Heart left ventricle (tissue), 16 donors: ENCODE measurements around the gene PSMD11. TPM values are rescaled to one million over a fixed set of nuclear protein-coding genes. Genes with fewer than 3 reads are reported as not detected.

Experiments used
- ATAC-seq, 4 donors: fragments of 200-7000 bp; cut with Tn5 transposase; one replicate each; pipeline ENCODE4 v1.9.1; 2020 to 2022; ENCODE audit warnings: moderate library complexity in 4 of 4, mild to moderate bottlenecking in 3 of 4, moderate number of reproducible peaks in 1 of 4
- DNase-seq, 5 donors: peaks; one replicate each; pipeline ENCODE4 v3.0.0-alpha.2; 2020
- H3K27ac ChIP-seq, 12 donors: fragments of 200-600 bp; sonication (generic) in 4 of 12; one replicate each; pipeline versions ENCODE4 v1.5.0 to v1.8.0; 2016 to 2022; ENCODE audit warnings: mild to moderate bottlenecking in 2 of 12
- H3K27me3 ChIP-seq, 9 donors: fragments of 200-600 bp; sonication (generic) in 2 of 9; one replicate each; pipeline versions ENCODE4 v1.5.1 to v1.8.0; 2016 to 2022; ENCODE audit warnings: mild to moderate bottlenecking in 3 of 9
- H3K36me3 ChIP-seq, 9 donors: fragments of 200-600 bp; sonication (generic) in 2 of 9; one replicate each; pipeline versions ENCODE4 v1.5.0 to v1.8.0; 2018 to 2022; ENCODE audit warnings: mild to moderate bottlenecking in 2 of 9
- H3K4me1 ChIP-seq, 12 donors: fragments of 200-600 bp; sonication (generic) in 4 of 12; one replicate each; pipeline versions ENCODE4 v1.5.0 to v1.8.0; 2016 to 2022; ENCODE audit warnings: mild to moderate bottlenecking in 3 of 12
- H3K4me3 ChIP-seq, 12 donors: fragments of 200-600 bp; sonication (generic) in 4 of 12; one replicate each; pipeline versions ENCODE4 v1.5.0 to v1.8.0; 2017 to 2022; ENCODE audit warnings: mild to moderate bottlenecking in 9 of 12, moderate library complexity in 4 of 12
- H3K9me3 ChIP-seq, 12 donors: fragments of 200-600 bp; sonication (generic) in 4 of 12; one replicate each; pipeline versions ENCODE4 v1.5.0 to v1.8.0; 2016 to 2022; ENCODE audit warnings: mild to moderate bottlenecking in 1 of 12
- POLR2A ChIP-seq, 2 donors: fragments of 450-650 bp; IDR thresholded peaks; one replicate each; pipeline ENCODE4 v1.6.1; 2017; ENCODE audit warnings: antibody characterized with exemption in 2 of 2, mild to moderate bottlenecking in 2 of 2, moderate library complexity in 2 of 2
- WGBS, 4 donors: extraction: QIAGEN DNeasy Blood & Tissue Kit in 2 of 4; methylation state at CpG; one replicate each; pipeline versions ENCODE4 v1.1.5 to v1.1.7; 2013 to 2018; 5-methylcytosine and 5-hydroxymethylcytosine counted together
- intact Hi-C, 10 donors: fragments of 100-400 bp; cut with DNase I; formaldehyde crosslinking; loops; one replicate each; pipeline versions ENCODE4 v1.11.1 to v1.14.2; 2022
- polyA plus RNA-seq, 2 donors: library from polyadenylated mRNA; stranded (reverse); fragments of 200-250 nt; gene quantifications; one replicate each; pipeline ENCODE4 v1.2.3, GENCODE V29; 2013
- total RNA-seq, 9 donors: library from RNA; depleted of rRNA in 2 of 9; stranded (reverse); fragments of >200 nt in 2 of 9; fragmentation: NEBNext Ultra II Directional in 3 of 9; extraction: Animal tissue kit (Norgen Biotek cat#: 25700) in 3 of 9; gene quantifications; one replicate each; pipeline versions ENCODE4 v1.1.0 to v1.2.4, GENCODE V29; 2016 to 2023
- TF ChIP-seq, protein P1 (sequence below), 12 donors: fragments of 200-600 bp; sonication (generic) in 4 of 12; IDR thresholded peaks; one replicate each; pipeline versions ENCODE4 v1.5.0 to v1.8.0; 2018 to 2022; ENCODE audit warnings: antibody characterized with exemption in 12 of 12, mild to moderate bottlenecking in 5 of 12
- donor health status: ischemic (EF 13 %, LVEDD 7.1; RV severe dilation, severe dysfunction).
- donor health status: healthy with polysubstance abuse.
- donor health status: DM: no; HTN: yes; CAD: no.
- donor health status: DM: no; HTN: no; CAD: no.
- donor health status: ischemic (EF 25% LVEDD 6.9; RV normal size, moderate dysfunction).
- donor health status: ischemic (EF 25% LVEDD 5.7; RV mildly dilated, moderate dysfunction).
- donor health status: healthy.
- donor health status: DM: yes; HTN: yes; CAD: no.
- donor health status: ischemic (EF 35%, LVEDD 5.7; RV mildly dilated, moderate dysfunction).
- donor health status: nonischemic (EF 11% LVEDD 7.7; RV severe dilation, severe dysfunction).
- donor health status: DM: yes; HTN: yes; CAD: no.
- donor health status: PGD.
- donor health status: ischemic (EF 29% LVEDD 5.4; RV normal size, mild dysfunction).
- donor health status: nonischemic (EF 23%, LVEDD 6.1; RV moderate dilation, normal function).

Gene PSMD11
- total and polyA plus RNA-seq, 11 donors, result 52.7 to 94.8 (median 72.8) TPM

DNA sequence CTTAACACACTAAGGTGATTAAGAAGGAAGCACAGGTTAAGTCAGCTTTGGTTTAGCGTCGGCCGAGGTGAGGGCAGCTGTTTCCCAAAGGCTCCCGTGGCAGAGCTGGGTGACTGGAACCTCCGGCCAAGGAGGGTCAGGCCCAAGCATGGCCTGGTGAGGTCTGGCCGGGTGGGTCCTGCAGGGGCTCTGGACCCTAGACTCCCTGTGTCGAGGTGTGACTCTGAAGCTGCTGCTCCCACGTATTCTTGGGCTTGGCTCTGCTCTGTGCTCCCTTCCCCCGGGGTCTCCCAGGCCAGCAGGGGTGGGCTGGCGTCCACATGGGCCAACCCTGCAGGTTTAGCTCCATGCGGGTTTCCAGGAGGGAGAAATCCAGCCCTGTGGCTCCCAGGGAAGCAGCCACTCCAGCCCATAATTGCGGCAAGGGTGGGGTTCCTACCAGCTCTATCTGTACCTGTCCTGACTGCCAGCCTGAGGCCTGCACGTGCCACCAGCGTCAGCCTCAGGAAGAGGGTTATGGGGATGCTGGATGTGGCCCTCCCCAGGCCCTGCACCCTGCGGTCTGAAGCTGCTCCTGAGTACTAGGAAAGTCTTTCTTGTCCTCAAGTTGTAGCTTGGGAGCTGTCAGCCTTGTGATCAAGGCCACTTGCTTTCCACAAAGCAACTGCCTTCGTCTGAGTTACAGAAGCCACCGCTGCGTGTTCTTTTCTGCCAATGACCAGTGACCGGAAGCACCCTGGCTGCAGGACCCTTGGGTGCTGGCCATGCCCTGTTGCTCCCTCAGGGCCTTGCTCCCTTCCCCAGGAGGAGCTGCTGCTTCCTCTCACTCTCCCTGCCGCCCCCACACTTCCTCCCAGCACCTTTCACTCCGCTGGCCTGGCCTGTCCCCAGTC, 47.3 kb downstream of the PSMD11 start:
- intact Hi-C loops, result loop anchor here in 2 of 10 donors (10.0 kb wide), 2 partner anchors 103 to 123 kb away; no protein-coding TSS in a partner anchor
- peaks cover 0 to 61% (median 24%) of the 10 kb centered on the region in 12 donors for H3K4me1 ChIP-seq
- WGBS, 4 donors, result 81 to 86% (median 83%) methylated on average over 19 to 21 of the region's 21 CpGs
- no peaks in the 10 kb centered on the region for H3K27me3 ChIP-seq
- DNase-seq (no peak), ATAC-seq (no peak)
- TF ChIP-seq, protein P1, sequence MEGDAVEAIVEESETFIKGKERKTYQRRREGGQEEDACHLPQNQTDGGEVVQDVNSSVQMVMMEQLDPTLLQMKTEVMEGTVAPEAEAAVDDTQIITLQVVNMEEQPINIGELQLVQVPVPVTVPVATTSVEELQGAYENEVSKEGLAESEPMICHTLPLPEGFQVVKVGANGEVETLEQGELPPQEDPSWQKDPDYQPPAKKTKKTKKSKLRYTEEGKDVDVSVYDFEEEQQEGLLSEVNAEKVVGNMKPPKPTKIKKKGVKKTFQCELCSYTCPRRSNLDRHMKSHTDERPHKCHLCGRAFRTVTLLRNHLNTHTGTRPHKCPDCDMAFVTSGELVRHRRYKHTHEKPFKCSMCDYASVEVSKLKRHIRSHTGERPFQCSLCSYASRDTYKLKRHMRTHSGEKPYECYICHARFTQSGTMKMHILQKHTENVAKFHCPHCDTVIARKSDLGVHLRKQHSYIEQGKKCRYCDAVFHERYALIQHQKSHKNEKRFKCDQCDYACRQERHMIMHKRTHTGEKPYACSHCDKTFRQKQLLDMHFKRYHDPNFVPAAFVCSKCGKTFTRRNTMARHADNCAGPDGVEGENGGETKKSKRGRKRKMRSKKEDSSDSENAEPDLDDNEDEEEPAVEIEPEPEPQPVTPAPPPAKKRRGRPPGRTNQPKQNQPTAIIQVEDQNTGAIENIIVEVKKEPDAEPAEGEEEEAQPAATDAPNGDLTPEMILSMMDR (IDR thresholded peaks at IDR 0.05), result no peak
- no peak for TF ChIP-seq POLR2A (IDR thresholded peaks at IDR 0.05)
- peak overlapping the region in 1 of 12 donors; percentile 4 for H3K27ac ChIP-seq
- no peak overlapping the region for H3K4me3 ChIP-seq
- H3K9me3 ChIP-seq, result no peaks in the 10 kb centered on the region
- H3K36me3 ChIP-seq, result peaks cover 0 to 6% (median 0%) of the 10 kb centered on the region in 9 donors

DNA sequence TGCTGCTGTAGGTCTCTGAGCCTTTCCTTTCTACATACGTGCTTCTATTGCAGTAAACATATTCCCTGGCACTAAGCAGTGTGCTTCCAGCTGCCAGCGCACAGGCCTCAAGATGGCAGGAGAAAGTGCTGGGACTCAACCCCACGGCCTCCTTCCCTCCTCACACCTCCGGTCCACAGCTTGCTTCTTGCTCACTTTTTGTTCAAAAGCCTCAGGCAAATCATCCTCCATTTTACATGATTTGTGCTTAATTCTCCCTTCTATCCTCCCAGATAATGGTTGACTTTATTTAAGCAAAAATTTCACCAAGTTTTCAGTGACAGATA, 47.9 kb downstream of the PSMD11 start:
- Histone ChIP-seq H3K4me1 (peaks cover 0 to 61% (median 27%) of the 10 kb centered on the region in 12 donors), H3K27me3 (no peaks in the 10 kb centered on the region), H3K27ac (peak overlapping the region in 1 of 12 donors; percentile 4), H3K4me3 (no peak overlapping the region), H3K9me3 (no peaks in the 10 kb centered on the region), H3K36me3 (peaks cover 0 to 6% (median 0%) of the 10 kb centered on the region in 9 donors)
- DNase-seq (no peak), ATAC-seq (no peak)
- TF ChIP-seq, protein P1 (IDR thresholded peaks at IDR 0.05), result no peak
- TF ChIP-seq POLR2A (IDR thresholded peaks at IDR 0.05), result no peak
- intact Hi-C loops, result loop anchor here in 2 of 10 donors (10.0 kb wide), 2 partner anchors 103 to 123 kb away; no protein-coding TSS in a partner anchor
- 74 to 83% (median 80%) methylated on average over 4 of the region's 4 CpGs for WGBS, 4 donors

DNA sequence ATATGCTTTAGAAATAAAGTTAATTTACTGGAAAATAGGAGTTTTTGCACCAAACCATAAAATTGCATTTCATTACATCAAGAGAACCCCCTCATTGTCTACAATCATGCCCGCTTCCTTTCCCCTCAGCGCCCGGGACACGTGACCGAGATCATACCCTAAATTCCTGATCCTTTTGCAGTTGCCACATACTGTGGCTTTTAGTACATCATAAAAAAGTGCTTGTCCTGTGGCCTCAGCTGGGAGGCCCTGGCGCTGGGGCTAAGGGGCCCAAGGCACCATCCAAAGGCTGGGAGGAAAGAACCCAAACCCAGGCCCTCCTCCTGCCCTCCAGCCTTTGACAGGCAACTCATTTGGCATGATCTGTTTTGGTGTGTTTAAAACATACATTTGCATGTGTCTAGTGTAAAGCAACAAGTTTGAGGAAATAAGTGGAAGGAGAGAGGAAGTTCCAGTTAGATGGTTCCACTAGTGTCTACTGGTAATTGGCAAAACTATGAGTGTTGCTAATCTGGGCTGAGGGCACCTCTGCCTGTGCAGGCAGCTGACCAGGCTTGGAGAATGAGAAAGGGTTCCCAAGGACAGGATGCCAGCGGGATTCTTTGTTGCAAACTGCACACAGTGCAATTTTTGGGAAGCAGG, 48.5 kb downstream of the PSMD11 start:
- DNase-seq (no peak), ATAC-seq (peak in 2 of 4 donors; percentile 6 to 25)
- H3K36me3 ChIP-seq, result peaks cover 0 to 6% (median 0%) of the 10 kb centered on the region in 9 donors
- no peak overlapping the region for H3K4me3 ChIP-seq
- TF ChIP-seq POLR2A (IDR thresholded peaks at IDR 0.05), result no peak
- TF ChIP-seq, protein P1 (IDR thresholded peaks at IDR 0.05), result no peak
- H3K9me3 ChIP-seq, result no peaks in the 10 kb centered on the region
- WGBS, 4 donors, result 88 to 92% (median 91%) methylated on average over 7 of the region's 7 CpGs
- intact Hi-C loops, result loop anchor here in 2 of 10 donors (10.0 kb wide), 2 partner anchors 102 to 122 kb away; no protein-coding TSS in a partner anchor
- peak overlapping the region in 1 of 12 donors; percentile 4 for H3K27ac ChIP-seq
- H3K4me1 ChIP-seq, result peaks cover 0 to 56% (median 23%) of the 10 kb centered on the region in 12 donors
- no peaks in the 10 kb centered on the region for H3K27me3 ChIP-seq

DNA sequence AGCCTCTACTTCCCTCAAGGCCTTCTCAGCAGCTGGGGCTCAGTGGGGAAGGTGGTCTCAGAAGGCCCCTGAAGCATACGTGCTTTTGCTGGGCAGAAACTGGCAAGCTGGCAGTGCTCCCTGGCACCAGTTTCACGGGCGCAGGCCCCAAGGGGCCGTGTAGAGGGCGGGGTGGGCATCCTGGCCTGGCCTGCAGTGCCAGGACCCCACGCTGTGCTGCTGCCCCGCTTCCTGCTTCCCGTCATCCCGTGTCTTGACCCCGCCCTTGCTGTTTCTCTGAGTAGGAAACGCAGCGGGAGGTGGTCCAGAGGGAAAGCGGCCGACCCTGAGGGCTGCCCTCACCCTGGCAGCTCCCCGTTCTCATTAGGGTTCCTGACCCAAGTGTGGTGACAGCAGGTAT, 49.3 kb downstream of the PSMD11 start:
- H3K4me1 ChIP-seq, result peaks cover 0 to 50% (median 23%) of the 10 kb centered on the region in 12 donors
- TF ChIP-seq POLR2A (IDR thresholded peaks at IDR 0.05), result no peak
- TF ChIP-seq, protein P1 (IDR thresholded peaks at IDR 0.05), result no peak
- intact Hi-C loops, result loop anchor here in 2 of 10 donors (10.0 kb wide), 2 partner anchors 101 to 121 kb away; no protein-coding TSS in a partner anchor

More for the DNA sequence above, 49.3 kb downstream of the PSMD11 start:
- ATAC-seq (no peak), DNase-seq (no peak)
- 82 to 93% (median 86%) methylated on average over 10 to 15 of the region's 15 CpGs for WGBS, 4 donors
- no peaks in the 10 kb centered on the region for H3K27me3 ChIP-seq
- H3K9me3 ChIP-seq, result no peaks in the 10 kb centered on the region
- H3K4me3 ChIP-seq, result no peak overlapping the region
- peaks cover 0 to 6% (median 0%) of the 10 kb centered on the region in 9 donors for H3K36me3 ChIP-seq
- no peak overlapping the region for H3K27ac ChIP-seq
